K562 (cell line): ENCODE data around the gene STOML3.

Experiments
- CEBPB ChIP-seq: fragments of 450-650 bp; IDR thresholded peaks from 2 replicates; pipeline ENCODE4 v1.6.1; 2016; ENCODE audit warnings: missing genetic modification characterization, missing compliant biosample characterization
- EHMT2 ChIP-seq: fragments of 450-650 bp; IDR thresholded peaks from 2 replicates; pipeline ENCODE4 v1.6.1; 2018; ENCODE audit warnings: antibody characterized with exemption

- TF ChIP-seq CEBPB: no peak
- no peak for TF ChIP-seq EHMT2
Observed at GRCh38 chr13:38947054-38947453, 43.6 kb downstream of the STOML3 start.
